Breast epithelium (tissue), 3 donors: Measurements from ENCODE around the gene NIPAL3.
"Not testable (repeated sequence)": the region's sequence is repeated elsewhere in the genome, so short reads cannot be mapped to it uniquely, and the experiment has no call there.

Experiments
- CTCF ChIP-seq, 3 donors: fragments of 450-650 bp; IDR thresholded peaks; one replicate each; pipeline ENCODE4 v1.5.1; 2016 to 2017; ENCODE audit warnings: antibody characterized with exemption in 3 of 3, mild to moderate bottlenecking in 3 of 3, moderate library complexity in 3 of 3
- POLR2A ChIP-seq: fragments of 450-650 bp; IDR thresholded peaks from one replicate; pipeline ENCODE4 v1.6.1; 2016; ENCODE audit warnings: antibody characterized with exemption, mild to moderate bottlenecking, moderate library complexity

- not testable (repeated sequence) for TF ChIP-seq CTCF (IDR thresholded peaks at IDR 0.05); POLR2A
Observed at GRCh38 chr1:24492935-24493334, 77.3 kb downstream of the NIPAL3 start.
